Measurements from ENCODE around the gene SPC24.

Gene SPC24

DNA sequence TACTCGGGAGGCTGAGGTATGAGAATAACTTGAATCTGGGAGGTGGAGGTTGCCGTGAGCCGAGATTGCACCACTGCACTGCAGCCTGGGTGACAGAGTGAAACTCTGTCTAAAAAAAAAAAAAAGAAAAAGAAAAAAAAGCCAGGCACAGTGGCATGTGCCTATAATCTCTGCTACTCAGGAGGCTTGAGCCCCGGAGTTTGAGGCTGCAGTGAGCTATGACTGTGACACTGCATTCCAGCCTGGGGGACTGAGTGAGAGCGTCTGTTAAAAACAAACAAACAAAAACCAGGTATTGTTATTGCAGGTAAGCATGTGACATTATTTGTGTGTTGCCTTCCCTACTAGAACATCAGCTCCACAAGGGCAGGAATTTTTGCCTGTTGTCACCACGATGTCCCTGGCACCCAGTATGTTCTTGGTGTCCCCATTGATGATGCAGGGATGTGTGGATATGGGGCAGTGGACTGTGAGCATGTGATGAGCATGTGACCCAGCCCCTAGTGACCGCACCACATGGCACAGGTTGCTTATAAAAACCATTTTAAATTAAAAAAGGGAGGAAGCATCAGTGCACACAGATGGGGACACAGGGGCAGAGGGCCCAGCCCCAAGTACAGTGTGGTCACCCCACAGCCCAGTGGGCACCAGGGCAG lies 43.3 kb upstream of the SPC24 start:
- no peaks in the 10 kb centered on the region for H3K27me3 ChIP-seq (ENCODE audit: insufficient read depth, poor library complexity, severe bottlenecking)
- peaks cover 5% of the 10 kb centered on the region for H3K36me3 ChIP-seq (ENCODE audit: low read depth)
- no peak for ATAC-seq (ENCODE audit: low read depth)
- H3K4me3 ChIP-seq (ENCODE audit: severe bottlenecking) = no peak overlapping the region
- H3K9me3 ChIP-seq (ENCODE audit: severe bottlenecking) = no peaks in the 10 kb centered on the region
- peaks cover 5% of the 10 kb centered on the region for H3K4me1 ChIP-seq (ENCODE audit: insufficient read depth, poor library complexity, severe bottlenecking)
- TF ChIP-seq, protein P1, sequence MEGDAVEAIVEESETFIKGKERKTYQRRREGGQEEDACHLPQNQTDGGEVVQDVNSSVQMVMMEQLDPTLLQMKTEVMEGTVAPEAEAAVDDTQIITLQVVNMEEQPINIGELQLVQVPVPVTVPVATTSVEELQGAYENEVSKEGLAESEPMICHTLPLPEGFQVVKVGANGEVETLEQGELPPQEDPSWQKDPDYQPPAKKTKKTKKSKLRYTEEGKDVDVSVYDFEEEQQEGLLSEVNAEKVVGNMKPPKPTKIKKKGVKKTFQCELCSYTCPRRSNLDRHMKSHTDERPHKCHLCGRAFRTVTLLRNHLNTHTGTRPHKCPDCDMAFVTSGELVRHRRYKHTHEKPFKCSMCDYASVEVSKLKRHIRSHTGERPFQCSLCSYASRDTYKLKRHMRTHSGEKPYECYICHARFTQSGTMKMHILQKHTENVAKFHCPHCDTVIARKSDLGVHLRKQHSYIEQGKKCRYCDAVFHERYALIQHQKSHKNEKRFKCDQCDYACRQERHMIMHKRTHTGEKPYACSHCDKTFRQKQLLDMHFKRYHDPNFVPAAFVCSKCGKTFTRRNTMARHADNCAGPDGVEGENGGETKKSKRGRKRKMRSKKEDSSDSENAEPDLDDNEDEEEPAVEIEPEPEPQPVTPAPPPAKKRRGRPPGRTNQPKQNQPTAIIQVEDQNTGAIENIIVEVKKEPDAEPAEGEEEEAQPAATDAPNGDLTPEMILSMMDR (IDR thresholded peaks at IDR 0.05; ENCODE audit: poor library complexity, severe bottlenecking) = no peak
- no peak overlapping the region for H3K27ac ChIP-seq (ENCODE audit: poor library complexity, severe bottlenecking)
- no peak for DNase-seq (ENCODE audit: low spot score)

DNA sequence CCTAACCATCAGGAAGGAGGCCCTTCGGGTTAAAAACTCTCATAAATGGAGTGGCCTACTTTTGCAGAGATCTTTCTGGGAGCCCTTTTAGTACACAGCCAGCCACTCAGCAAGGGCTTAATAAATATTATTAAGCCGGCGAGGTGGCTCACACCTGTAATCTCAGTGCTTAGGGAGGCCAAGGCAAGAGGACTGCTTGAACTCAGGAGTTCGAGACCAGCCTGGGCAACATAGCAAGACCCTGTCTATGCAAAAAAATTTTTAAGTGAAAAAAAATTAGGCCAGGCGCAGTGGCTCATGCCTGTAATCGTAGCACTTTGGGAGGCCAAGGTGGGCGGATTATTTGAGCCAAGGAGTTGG lies 42.6 kb upstream of the SPC24 start:
- Histone ChIP-seq H3K27ac (ENCODE audit: poor library complexity, severe bottlenecking) (peak overlapping the region; percentile 54), H3K4me1 (ENCODE audit: insufficient read depth, poor library complexity, severe bottlenecking) (no peaks in the 10 kb centered on the region), H3K4me3 (ENCODE audit: severe bottlenecking) (peak overlapping the region; percentile 67), H3K36me3 (ENCODE audit: low read depth) (peaks cover 5% of the 10 kb centered on the region), H3K9me3 (ENCODE audit: severe bottlenecking) (no peaks in the 10 kb centered on the region), H3K27me3 (ENCODE audit: insufficient read depth, poor library complexity, severe bottlenecking) (no peaks in the 10 kb centered on the region)
- TF ChIP-seq, protein P1 (IDR thresholded peaks at IDR 0.05; ENCODE audit: poor library complexity, severe bottlenecking) = peak; percentile 2
- DNase-seq (ENCODE audit: low spot score) = no peak
- no peak for ATAC-seq (ENCODE audit: low read depth)

DNA sequence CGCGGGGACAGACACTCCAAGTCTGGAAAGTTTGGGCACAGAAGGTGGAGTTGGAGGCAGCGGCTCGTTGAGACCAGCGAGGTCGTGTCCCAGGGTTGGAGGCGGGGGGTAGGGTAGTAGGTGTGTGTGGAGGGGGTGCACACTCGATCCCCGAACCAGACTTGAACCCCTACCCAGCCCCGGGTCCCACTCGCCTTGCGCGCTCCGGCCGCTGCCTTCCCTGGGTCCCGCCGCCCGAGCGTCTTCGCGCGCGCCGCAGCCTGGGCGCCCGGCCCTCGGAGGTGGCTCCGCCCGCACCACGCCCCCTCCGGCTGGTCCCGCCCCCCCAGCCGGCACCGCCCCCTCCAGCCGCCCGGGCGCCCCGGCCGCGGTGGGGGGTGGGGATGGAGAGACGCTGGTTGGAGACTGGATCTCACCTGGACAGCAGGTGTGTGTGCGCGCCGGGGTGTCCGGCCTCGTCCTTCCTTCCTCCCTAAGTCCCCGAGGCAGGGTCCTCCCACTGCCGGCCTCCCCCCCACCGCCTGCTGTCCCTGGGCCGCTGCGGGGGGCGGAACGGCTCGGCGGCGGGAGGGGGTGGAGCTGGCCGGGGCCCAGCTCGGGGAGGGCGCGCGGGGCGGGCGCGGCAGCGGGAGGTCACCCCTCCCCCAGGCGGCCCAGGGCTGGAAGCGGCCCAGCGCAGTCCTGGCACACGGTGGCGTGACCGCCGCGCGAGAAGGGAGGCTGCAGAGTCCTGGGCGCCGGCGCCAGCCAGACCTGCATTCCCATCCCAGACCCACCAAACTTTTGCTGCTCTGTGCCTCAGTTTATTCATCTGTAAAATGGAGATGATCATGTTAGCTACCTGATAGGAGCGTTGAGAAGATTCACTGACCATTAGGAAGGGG lies 42.0 kb upstream of the SPC24 start, which contains the start of gene KANK2:
Gene KANK2 (minus strand): TSS at position 255 of the 884 bp plus-strand sequence. CDS start 3,034 bp downstream, outside the sequence.
- ATAC-seq (ENCODE audit: low read depth) (peak; percentile 78), DNase-seq (ENCODE audit: low spot score) (peak; percentile 88)
- Histone ChIP-seq H3K4me3 (ENCODE audit: severe bottlenecking) (peak within 1 kb of the TSS; percentile 67), H3K36me3 (ENCODE audit: low read depth) (peaks cover 8% of the 10 kb centered on the region), H3K4me1 (ENCODE audit: insufficient read depth, poor library complexity, severe bottlenecking) (no peaks in the 10 kb centered on the region), H3K27ac (ENCODE audit: poor library complexity, severe bottlenecking) (peak within 1 kb of the TSS; percentile 54), H3K27me3 (ENCODE audit: insufficient read depth, poor library complexity, severe bottlenecking) (no peaks in the 10 kb centered on the region), H3K9me3 (ENCODE audit: severe bottlenecking) (no peaks in the 10 kb centered on the region)
- TF ChIP-seq, protein P1 (IDR thresholded peaks at IDR 0.05; ENCODE audit: poor library complexity, severe bottlenecking) = peak; percentile 29

DNA sequence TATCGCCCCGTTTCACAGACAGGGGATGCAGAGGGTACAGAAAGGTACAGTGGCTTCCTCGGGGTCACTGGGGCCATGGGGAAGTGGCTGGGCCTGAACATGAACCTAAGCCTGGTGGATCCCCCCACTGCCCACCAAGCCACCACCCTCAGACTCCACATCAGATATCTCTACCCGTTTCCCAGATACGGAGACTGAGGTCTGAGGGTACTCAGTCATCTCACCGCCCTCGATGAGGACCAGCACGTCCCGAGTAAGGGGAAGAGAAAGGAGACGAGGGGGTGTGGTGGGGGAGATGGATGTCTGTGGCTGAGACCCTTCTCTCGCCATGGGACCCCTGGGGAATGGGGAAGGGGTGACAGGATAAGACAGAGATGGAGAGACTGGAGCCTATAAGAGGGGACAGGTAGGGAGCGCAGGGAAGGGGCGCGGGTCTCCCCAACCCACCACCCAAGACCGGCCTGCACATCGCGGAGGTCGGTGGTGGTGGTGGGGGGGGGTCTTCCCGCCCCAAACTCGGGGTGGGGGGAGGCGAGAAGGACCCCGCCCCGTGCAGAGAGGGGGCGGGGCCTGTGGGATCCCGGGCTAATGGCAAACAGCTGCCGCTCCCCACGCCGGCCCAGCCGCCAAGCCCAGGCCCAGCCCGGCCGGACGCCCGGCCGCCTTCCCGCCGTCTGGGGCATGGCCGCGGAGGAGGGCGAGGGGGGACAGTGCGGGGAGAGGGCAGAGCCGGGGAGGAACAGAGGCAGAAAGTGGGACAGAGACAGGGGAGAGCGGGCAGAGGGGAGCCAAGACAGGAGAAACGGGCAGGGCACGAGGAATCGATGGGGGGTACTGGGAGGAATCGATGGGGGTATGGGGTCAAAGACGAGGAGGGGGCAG lies 41.1 kb upstream of the SPC24 start:
- ATAC-seq (ENCODE audit: low read depth) (peak; percentile 46; the same call in 2 of the 3 replicates), DNase-seq (ENCODE audit: low spot score) (no peak)
- no peaks in the 10 kb centered on the region for H3K27me3 ChIP-seq (ENCODE audit: insufficient read depth, poor library complexity, severe bottlenecking)
- peak overlapping the region; percentile 54 for H3K27ac ChIP-seq (ENCODE audit: poor library complexity, severe bottlenecking)
- TF ChIP-seq, protein P1 (IDR thresholded peaks at IDR 0.05; ENCODE audit: poor library complexity, severe bottlenecking) = no peak
- H3K36me3 ChIP-seq (ENCODE audit: low read depth) = peaks cover 15% of the 10 kb centered on the region
- peak overlapping the region; percentile 67 for H3K4me3 ChIP-seq (ENCODE audit: severe bottlenecking)
- no peaks in the 10 kb centered on the region for H3K4me1 ChIP-seq (ENCODE audit: insufficient read depth, poor library complexity, severe bottlenecking)
- no peaks in the 10 kb centered on the region for H3K9me3 ChIP-seq (ENCODE audit: severe bottlenecking)

Data from RWPE2 (cell line).